HEK293 (cell line): ENCODE data around the gene SLC15A2.

Source experiments
- CTCF ChIA-PET: fragments of 350-600 bp; formaldehyde crosslinking; extraction: SDS; loops from one replicate; lab custom pipeline; 2021; ENCODE audit warnings: antibody characterized with exemption; lab: Yijun Ruan, JAX
- POLR2A ChIA-PET: fragments of 300-600 bp; formaldehyde crosslinking; extraction: SDS; loops from one replicate; lab custom pipeline; 2020; ENCODE audit warnings: antibody characterized with exemption, inconsistent platforms; lab: Yijun Ruan, JAX
- H3K27ac ChIP-seq: fragments of 200-500 bp; sonication (Bioruptor generic); 2 replicates; pipeline ENCODE4 v1.5.1; 2014; ENCODE audit warnings: low read depth, low read length, control low read depth, inconsistent platforms; ENCODE audit errors: extremely low read depth
- H3K36me3 ChIP-seq, 2 experiments: fragments of 200-500 bp in 1 of 2; sonication (Bioruptor generic) in 1 of 2; 1 replicate in 1 of 2; 2 replicates in 1 of 2; pipeline ENCODE4 v1.5.1; 2014 to 2017; ENCODE audit warnings: inconsistent platforms in 2 of 2, low read length in 2 of 2; ENCODE audit not compliant: control insufficient read depth in 2 of 2, insufficient read depth in 1 of 2
- H3K4me1 ChIP-seq: fragments of 200-500 bp; sonication (Bioruptor generic); 2 replicates; pipeline ENCODE4 v1.5.1; 2014; ENCODE audit warnings: mild to moderate bottlenecking, low read length, inconsistent platforms; ENCODE audit not compliant: control insufficient read depth, insufficient read depth
- H3K4me3 ChIP-seq: 2 replicates; pipeline ENCODE4 v1.5.1; 2011; ENCODE audit warnings: low read depth, mild to moderate bottlenecking, control low read depth, low read length, moderate library complexity
- H3K9me3 ChIP-seq: fragments of 200-500 bp; sonication (Bioruptor generic); 2 replicates; pipeline ENCODE4 v1.5.1; 2014; ENCODE audit warnings: low read depth, low read length, inconsistent platforms; ENCODE audit not compliant: control insufficient read depth, insufficient read depth
- IKZF3 ChIP-seq: fragments of 450-650 bp; IDR thresholded peaks from 2 replicates; pipeline ENCODE4 v1.5.0; 2018; ENCODE audit warnings: missing biosample characterization, mild to moderate bottlenecking, missing genetic modification characterization, moderate library complexity
- KLF1 ChIP-seq: fragments of 450-650 bp; formaldehyde crosslinking; IDR thresholded peaks from 2 replicates; pipeline ENCODE4 v1.5.1; 2016; ENCODE audit warnings: missing biosample characterization, missing genetic modification characterization
- KLF10 ChIP-seq: fragments of 450-650 bp; IDR thresholded peaks from 2 replicates; pipeline ENCODE4 v1.5.1; 2018; ENCODE audit warnings: missing biosample characterization, mild to moderate bottlenecking, missing genetic modification characterization
- KLF9 ChIP-seq: fragments of 450-650 bp; formaldehyde crosslinking; IDR thresholded peaks from 2 replicates; pipeline ENCODE4 v1.5.1; 2016; ENCODE audit warnings: missing biosample characterization, missing genetic modification characterization, low read depth
- MZF1 ChIP-seq: fragments of 450-650 bp; formaldehyde crosslinking; IDR thresholded peaks from 2 replicates; pipeline ENCODE4 v1.5.1; 2017; ENCODE audit warnings: missing biosample characterization, missing genetic modification characterization, borderline replicate concordance
- YY1 ChIP-seq: fragments of 450-650 bp; formaldehyde crosslinking; IDR thresholded peaks from 2 replicates; pipeline ENCODE4 v1.5.1; 2018; ENCODE audit warnings: missing biosample characterization, missing genetic modification characterization
- YY2 ChIP-seq: fragments of 450-650 bp; formaldehyde crosslinking; IDR thresholded peaks from 2 replicates; pipeline ENCODE4 v1.5.1; 2016; ENCODE audit warnings: missing biosample characterization, missing genetic modification characterization
- ZNF140 ChIP-seq: fragments of 450-650 bp; formaldehyde crosslinking; IDR thresholded peaks from 2 replicates; pipeline ENCODE4 v1.5.1; 2016; ENCODE audit warnings: missing biosample characterization, missing genetic modification characterization
- ZNF175 ChIP-seq: fragments of 450-650 bp; formaldehyde crosslinking; IDR thresholded peaks from 2 replicates; pipeline ENCODE4 v1.5.1; 2016; ENCODE audit warnings: missing biosample characterization, missing genetic modification characterization
- ZNF292 ChIP-seq: fragments of 450-650 bp; formaldehyde crosslinking; IDR thresholded peaks from 2 replicates; pipeline ENCODE4 v1.5.1; 2016; ENCODE audit warnings: low read depth, missing biosample characterization, missing genetic modification characterization, borderline replicate concordance
- ZNF394 ChIP-seq: fragments of 450-650 bp; formaldehyde crosslinking; IDR thresholded peaks from 2 replicates; pipeline ENCODE4 v1.5.1; 2016; ENCODE audit warnings: missing biosample characterization, missing genetic modification characterization, mild to moderate bottlenecking, moderate library complexity, borderline replicate concordance
- ZNF416 ChIP-seq: fragments of 450-650 bp; formaldehyde crosslinking; IDR thresholded peaks from 2 replicates; pipeline ENCODE4 v1.5.1; 2016; ENCODE audit warnings: missing biosample characterization, missing genetic modification characterization
- ZNF423 ChIP-seq: fragments of 450-650 bp; formaldehyde crosslinking; IDR thresholded peaks from 2 replicates; pipeline ENCODE4 v1.5.1; 2016; ENCODE audit warnings: missing biosample characterization, missing genetic modification characterization
- ZNF558 ChIP-seq: fragments of 450-650 bp; formaldehyde crosslinking; IDR thresholded peaks from 2 replicates; pipeline ENCODE4 v1.5.1; 2016; ENCODE audit warnings: missing biosample characterization, missing genetic modification characterization
- ZNF561 ChIP-seq: fragments of 450-650 bp; IDR thresholded peaks from 2 replicates; pipeline ENCODE4 v1.5.1; 2018; ENCODE audit warnings: missing biosample characterization, missing genetic modification characterization, borderline replicate concordance
- ZNF585B ChIP-seq: fragments of 450-650 bp; formaldehyde crosslinking; IDR thresholded peaks from 2 replicates; pipeline ENCODE4 v1.5.1; 2016; ENCODE audit warnings: missing biosample characterization, missing genetic modification characterization
- ZNF596 ChIP-seq: fragments of 450-650 bp; IDR thresholded peaks from 2 replicates; pipeline ENCODE4 v1.5.0; 2018; ENCODE audit warnings: missing biosample characterization, mild to moderate bottlenecking, missing genetic modification characterization, moderate library complexity
- ZNF610 ChIP-seq: fragments of 450-650 bp; formaldehyde crosslinking; IDR thresholded peaks from 2 replicates; pipeline ENCODE4 v1.5.1; 2016; ENCODE audit warnings: missing biosample characterization, missing genetic modification characterization, borderline replicate concordance
- ZNF624 ChIP-seq: fragments of 450-650 bp; formaldehyde crosslinking; IDR thresholded peaks from 2 replicates; pipeline ENCODE4 v1.5.1; 2017; ENCODE audit warnings: missing biosample characterization, missing genetic modification characterization
- ZNF791 ChIP-seq: fragments of 450-650 bp; formaldehyde crosslinking; IDR thresholded peaks from 2 replicates; pipeline ENCODE4 v1.5.1; 2016; ENCODE audit warnings: missing biosample characterization, missing genetic modification characterization
- TF ChIP-seq, protein P1 (sequence below): fragments of 450-650 bp; IDR thresholded peaks from 2 replicates; pipeline ENCODE4 v1.5.1; 2018; ENCODE audit warnings: missing biosample characterization, missing genetic modification characterization
- TF ChIP-seq, protein P2 (sequence below): fragments of 450-650 bp; formaldehyde crosslinking; conservative IDR thresholded peaks from 2 replicates; pipeline ENCODE4 v1.5.1; 2016; ENCODE audit warnings: low read depth, missing biosample characterization, missing genetic modification characterization
- TF ChIP-seq, protein P3 (sequence below): fragments of 450-650 bp; formaldehyde crosslinking; IDR thresholded peaks from 2 replicates; pipeline ENCODE4 v1.5.1; 2016; ENCODE audit warnings: missing biosample characterization, missing genetic modification characterization
- TF ChIP-seq, protein P4 (sequence below): fragments of 450-650 bp; formaldehyde crosslinking; IDR thresholded peaks from 2 replicates; pipeline ENCODE4 v1.5.1; 2016; ENCODE audit warnings: missing biosample characterization, missing genetic modification characterization
- TF ChIP-seq, protein P5 (sequence below): fragments of 450-650 bp; formaldehyde crosslinking; IDR thresholded peaks from 2 replicates; pipeline ENCODE4 v1.5.1; 2017; ENCODE audit warnings: missing biosample characterization, missing genetic modification characterization
- TF ChIP-seq, protein P6 (sequence below): fragments of 450-650 bp; formaldehyde crosslinking; IDR thresholded peaks from 2 replicates; pipeline ENCODE4 v1.5.1; 2016; ENCODE audit warnings: missing biosample characterization, missing genetic modification characterization

SLC15A2 gene

DNA sequence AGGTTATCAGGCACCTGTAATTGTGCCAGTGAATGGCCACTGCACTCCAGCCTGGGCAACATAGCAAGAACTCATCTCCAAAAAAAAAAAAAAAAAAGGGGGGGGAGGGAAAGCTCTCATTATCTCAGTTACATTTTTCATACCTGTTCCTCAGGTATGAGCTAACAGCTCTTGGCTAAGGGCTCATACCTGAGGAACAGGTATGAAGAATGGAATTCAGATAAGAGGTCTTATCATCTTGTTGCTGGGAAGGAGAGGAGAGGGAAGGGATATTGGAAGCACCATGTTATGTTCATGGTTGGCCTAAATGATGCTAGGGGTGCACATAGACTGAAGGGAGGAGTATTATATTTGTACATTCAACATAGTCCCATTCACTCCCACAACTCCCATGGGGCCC, 2.6 kb downstream of the SLC15A2 start (continued):
- TF ChIP-seq, protein P1, sequence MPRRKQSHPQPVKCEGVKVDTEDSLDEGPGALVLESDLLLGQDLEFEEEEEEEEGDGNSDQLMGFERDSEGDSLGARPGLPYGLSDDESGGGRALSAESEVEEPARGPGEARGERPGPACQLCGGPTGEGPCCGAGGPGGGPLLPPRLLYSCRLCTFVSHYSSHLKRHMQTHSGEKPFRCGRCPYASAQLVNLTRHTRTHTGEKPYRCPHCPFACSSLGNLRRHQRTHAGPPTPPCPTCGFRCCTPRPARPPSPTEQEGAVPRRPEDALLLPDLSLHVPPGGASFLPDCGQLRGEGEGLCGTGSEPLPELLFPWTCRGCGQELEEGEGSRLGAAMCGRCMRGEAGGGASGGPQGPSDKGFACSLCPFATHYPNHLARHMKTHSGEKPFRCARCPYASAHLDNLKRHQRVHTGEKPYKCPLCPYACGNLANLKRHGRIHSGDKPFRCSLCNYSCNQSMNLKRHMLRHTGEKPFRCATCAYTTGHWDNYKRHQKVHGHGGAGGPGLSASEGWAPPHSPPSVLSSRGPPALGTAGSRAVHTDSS (tag by site-specific recombination), result no peak
- TF ChIP-seq, protein P2, sequence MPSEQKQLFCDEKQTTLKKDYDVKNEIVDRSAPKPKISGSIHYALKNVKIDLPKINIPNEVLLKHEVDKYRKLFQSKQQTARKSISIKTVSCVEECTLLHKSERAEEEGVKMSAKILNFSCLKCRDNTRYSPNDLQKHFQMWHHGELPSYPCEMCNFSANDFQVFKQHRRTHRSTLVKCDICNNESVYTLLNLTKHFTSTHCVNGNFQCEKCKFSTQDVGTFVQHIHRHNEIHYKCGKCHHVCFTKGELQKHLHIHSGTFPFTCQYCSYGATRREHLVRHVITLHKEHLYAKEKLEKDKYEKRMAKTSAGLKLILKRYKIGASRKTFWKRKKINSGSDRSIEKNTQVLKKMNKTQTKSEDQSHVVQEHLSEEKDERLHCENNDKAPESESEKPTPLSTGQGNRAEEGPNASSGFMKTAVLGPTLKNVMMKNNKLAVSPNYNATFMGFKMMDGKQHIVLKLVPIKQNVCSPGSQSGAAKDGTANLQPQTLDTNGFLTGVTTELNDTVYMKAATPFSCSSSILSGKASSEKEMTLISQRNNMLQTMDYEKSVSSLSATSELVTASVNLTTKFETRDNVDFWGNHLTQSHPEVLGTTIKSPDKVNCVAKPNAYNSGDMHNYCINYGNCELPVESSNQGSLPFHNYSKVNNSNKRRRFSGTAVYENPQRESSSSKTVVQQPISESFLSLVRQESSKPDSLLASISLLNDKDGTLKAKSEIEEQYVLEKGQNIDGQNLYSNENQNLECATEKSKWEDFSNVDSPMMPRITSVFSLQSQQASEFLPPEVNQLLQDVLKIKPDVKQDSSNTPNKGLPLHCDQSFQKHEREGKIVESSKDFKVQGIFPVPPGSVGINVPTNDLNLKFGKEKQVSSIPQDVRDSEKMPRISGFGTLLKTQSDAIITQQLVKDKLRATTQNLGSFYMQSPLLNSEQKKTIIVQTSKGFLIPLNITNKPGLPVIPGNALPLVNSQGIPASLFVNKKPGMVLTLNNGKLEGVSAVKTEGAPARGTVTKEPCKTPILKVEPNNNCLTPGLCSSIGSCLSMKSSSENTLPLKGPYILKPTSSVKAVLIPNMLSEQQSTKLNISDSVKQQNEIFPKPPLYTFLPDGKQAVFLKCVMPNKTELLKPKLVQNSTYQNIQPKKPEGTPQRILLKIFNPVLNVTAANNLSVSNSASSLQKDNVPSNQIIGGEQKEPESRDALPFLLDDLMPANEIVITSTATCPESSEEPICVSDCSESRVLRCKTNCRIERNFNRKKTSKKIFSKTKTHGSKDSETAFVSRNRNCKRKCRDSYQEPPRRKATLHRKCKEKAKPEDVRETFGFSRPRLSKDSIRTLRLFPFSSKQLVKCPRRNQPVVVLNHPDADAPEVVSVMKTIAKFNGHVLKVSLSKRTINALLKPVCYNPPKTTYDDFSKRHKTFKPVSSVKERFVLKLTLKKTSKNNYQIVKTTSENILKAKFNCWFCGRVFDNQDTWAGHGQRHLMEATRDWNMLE (tag by site-specific recombination), result no peak
- no peak for TF ChIP-seq ZNF624 (tag by site-specific recombination)
- TF ChIP-seq ZNF791, result no peak
- no peak for TF ChIP-seq KLF10 (tag by site-specific recombination)
- no peak for TF ChIP-seq IKZF3 (tag by site-specific recombination)
- TF ChIP-seq YY1, result no peak
- TF ChIP-seq, protein P3, sequence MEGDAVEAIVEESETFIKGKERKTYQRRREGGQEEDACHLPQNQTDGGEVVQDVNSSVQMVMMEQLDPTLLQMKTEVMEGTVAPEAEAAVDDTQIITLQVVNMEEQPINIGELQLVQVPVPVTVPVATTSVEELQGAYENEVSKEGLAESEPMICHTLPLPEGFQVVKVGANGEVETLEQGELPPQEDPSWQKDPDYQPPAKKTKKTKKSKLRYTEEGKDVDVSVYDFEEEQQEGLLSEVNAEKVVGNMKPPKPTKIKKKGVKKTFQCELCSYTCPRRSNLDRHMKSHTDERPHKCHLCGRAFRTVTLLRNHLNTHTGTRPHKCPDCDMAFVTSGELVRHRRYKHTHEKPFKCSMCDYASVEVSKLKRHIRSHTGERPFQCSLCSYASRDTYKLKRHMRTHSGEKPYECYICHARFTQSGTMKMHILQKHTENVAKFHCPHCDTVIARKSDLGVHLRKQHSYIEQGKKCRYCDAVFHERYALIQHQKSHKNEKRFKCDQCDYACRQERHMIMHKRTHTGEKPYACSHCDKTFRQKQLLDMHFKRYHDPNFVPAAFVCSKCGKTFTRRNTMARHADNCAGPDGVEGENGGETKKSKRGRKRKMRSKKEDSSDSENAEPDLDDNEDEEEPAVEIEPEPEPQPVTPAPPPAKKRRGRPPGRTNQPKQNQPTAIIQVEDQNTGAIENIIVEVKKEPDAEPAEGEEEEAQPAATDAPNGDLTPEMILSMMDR (tag by site-specific recombination), result no peak
- TF ChIP-seq ZNF596 (tag by site-specific recombination), result no peak
- no peak for TF ChIP-seq ZNF561 (tag by site-specific recombination)
- no peak for TF ChIP-seq ZNF416

DNA sequence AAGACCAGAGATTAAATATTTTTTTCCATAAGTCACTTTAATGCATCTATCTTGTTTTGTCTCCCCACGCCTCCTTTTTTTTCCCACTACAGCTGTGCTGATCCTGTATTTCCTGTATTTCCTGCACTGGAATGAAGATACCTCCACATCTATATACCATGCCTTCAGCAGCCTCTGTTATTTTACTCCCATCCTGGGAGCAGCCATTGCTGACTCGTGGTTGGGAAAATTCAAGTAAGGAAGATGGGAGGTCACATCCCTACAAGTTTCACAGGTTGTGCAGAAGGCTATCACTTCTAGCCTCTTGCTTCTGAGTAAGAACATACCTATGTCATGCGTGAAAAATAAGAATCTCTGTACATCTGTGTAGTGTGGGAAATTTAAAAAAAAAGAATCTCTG, 3.1 kb downstream of the SLC15A2 start:
- ChIA-PET POLR2A (no interaction called here), CTCF (interaction anchor here (0.7 kb wide), 1 partner anchor 1175 kb away, joined by 3 read pairs; no protein-coding TSS in a partner anchor)
- no peaks in the 10 kb centered on the region for H3K9me3 ChIP-seq
- no peak overlapping the region for H3K4me3 ChIP-seq
- no peaks in the 10 kb centered on the region for H3K36me3 ChIP-seq
- no peak overlapping the region for H3K27ac ChIP-seq
- H3K4me1 ChIP-seq, result no peaks in the 10 kb centered on the region
- no peak for TF ChIP-seq MZF1 (tag by site-specific recombination)
- TF ChIP-seq ZNF558 (tag by site-specific recombination), result no peak
- TF ChIP-seq ZNF394 (tag by site-specific recombination), result no peak
- no peak for TF ChIP-seq KLF1 (tag by site-specific recombination)
- TF ChIP-seq, protein P4, sequence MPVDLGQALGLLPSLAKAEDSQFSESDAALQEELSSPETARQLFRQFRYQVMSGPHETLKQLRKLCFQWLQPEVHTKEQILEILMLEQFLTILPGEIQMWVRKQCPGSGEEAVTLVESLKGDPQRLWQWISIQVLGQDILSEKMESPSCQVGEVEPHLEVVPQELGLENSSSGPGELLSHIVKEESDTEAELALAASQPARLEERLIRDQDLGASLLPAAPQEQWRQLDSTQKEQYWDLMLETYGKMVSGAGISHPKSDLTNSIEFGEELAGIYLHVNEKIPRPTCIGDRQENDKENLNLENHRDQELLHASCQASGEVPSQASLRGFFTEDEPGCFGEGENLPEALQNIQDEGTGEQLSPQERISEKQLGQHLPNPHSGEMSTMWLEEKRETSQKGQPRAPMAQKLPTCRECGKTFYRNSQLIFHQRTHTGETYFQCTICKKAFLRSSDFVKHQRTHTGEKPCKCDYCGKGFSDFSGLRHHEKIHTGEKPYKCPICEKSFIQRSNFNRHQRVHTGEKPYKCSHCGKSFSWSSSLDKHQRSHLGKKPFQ (tag by site-specific recombination), result no peak
- TF ChIP-seq YY2 (tag by site-specific recombination), result no peak
- TF ChIP-seq ZNF585B, result no peak
- TF ChIP-seq ZNF423, result no peak
- no peak for TF ChIP-seq ZNF610
- TF ChIP-seq ZNF140 (tag by site-specific recombination), result no peak
- TF ChIP-seq, protein P5, sequence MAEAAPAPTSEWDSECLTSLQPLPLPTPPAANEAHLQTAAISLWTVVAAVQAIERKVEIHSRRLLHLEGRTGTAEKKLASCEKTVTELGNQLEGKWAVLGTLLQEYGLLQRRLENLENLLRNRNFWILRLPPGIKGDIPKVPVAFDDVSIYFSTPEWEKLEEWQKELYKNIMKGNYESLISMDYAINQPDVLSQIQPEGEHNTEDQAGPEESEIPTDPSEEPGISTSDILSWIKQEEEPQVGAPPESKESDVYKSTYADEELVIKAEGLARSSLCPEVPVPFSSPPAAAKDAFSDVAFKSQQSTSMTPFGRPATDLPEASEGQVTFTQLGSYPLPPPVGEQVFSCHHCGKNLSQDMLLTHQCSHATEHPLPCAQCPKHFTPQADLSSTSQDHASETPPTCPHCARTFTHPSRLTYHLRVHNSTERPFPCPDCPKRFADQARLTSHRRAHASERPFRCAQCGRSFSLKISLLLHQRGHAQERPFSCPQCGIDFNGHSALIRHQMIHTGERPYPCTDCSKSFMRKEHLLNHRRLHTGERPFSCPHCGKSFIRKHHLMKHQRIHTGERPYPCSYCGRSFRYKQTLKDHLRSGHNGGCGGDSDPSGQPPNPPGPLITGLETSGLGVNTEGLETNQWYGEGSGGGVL, result no peak
- no peak for TF ChIP-seq ZNF292
- TF ChIP-seq, protein P6, sequence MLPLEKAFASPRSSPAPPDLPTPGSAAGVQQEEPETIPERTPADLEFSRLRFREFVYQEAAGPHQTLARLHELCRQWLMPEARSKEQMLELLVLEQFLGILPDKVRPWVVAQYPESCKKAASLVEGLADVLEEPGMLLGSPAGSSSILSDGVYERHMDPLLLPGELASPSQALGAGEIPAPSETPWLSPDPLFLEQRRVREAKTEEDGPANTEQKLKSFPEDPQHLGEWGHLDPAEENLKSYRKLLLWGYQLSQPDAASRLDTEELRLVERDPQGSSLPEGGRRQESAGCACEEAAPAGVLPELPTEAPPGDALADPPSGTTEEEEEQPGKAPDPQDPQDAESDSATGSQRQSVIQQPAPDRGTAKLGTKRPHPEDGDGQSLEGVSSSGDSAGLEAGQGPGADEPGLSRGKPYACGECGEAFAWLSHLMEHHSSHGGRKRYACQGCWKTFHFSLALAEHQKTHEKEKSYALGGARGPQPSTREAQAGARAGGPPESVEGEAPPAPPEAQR (tag by site-specific recombination), result no peak
- TF ChIP-seq ZNF175 (tag by site-specific recombination), result no peak
- no peak for TF ChIP-seq KLF9 (tag by site-specific recombination)
